ENCODE results near the gene TMEM141.

DNA sequence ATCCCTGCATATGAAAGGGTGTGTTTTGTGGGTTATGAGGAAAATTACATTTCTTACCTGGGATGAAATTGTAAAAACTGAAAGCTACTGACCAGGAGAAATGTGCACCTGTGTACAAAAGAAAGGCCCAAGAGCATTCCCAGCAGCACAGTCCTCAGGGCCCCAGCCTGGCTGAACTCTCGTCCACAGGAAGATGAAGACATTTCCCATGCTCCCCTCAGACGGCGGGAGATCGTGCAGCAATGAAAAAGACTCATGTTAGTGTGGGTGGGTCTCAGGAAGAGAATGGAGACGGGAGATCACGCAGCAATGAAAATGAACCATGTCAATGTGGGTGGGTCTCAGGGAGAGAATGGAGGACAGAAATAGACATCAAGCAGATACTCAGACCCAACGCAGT is 14.2 kb upstream of the TMEM141 start:
- TF ChIP-seq, protein P1, sequence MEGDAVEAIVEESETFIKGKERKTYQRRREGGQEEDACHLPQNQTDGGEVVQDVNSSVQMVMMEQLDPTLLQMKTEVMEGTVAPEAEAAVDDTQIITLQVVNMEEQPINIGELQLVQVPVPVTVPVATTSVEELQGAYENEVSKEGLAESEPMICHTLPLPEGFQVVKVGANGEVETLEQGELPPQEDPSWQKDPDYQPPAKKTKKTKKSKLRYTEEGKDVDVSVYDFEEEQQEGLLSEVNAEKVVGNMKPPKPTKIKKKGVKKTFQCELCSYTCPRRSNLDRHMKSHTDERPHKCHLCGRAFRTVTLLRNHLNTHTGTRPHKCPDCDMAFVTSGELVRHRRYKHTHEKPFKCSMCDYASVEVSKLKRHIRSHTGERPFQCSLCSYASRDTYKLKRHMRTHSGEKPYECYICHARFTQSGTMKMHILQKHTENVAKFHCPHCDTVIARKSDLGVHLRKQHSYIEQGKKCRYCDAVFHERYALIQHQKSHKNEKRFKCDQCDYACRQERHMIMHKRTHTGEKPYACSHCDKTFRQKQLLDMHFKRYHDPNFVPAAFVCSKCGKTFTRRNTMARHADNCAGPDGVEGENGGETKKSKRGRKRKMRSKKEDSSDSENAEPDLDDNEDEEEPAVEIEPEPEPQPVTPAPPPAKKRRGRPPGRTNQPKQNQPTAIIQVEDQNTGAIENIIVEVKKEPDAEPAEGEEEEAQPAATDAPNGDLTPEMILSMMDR (conservative IDR thresholded peaks at IDR 0.05; ENCODE audit: low read depth, low read length) = no peak
- TF ChIP-seq EZH2 (IDR thresholded peaks at IDR 0.05; ENCODE audit: borderline replicate concordance, low read depth, low read length, poor library complexity, severe bottlenecking) = no peak

Data from A673 (cell line).